ENCODE measurements around the gene PALMD. TPM values are rescaled to one million over a fixed set of nuclear protein-coding genes. Genes with fewer than 3 reads are reported as not detected.

The PALMD gene
- polyA plus RNA-seq (ENCODE audit: insufficient read depth in 1 of 5, insufficient read length in 5 of 5, low replicate concordance in 1 of 5), result 10 to 100 TPM; 26.1 to 33.6 (median 26.9) TPM
- long read RNA-seq, donor 1, partial matches to known transcripts, result 10 of 18 reads
- long read RNA-seq, donor 1, other reads (novel, unspliced or antisense), result 0 of 18 reads
- long read RNA-seq, donor 2, partial matches to known transcripts, result 0 of 5 reads
- long read RNA-seq, donor 2, other reads (novel, unspliced or antisense), result 0 of 5 reads
- long read RNA-seq, donor 3, partial matches to known transcripts, result 22 of 30 reads
- long read RNA-seq, donor 3, other reads (novel, unspliced or antisense), result 0 of 30 reads
- long read RNA-seq, donor 4, partial matches to known transcripts, result 9 of 9 reads
- long read RNA-seq, donor 4, other reads (novel, unspliced or antisense), result 0 of 9 reads
- long read RNA-seq, donor 5, transcript PALMD-201 (8 exons, 2,510 nt), result major isoform, 6 of 31 reads
- long read RNA-seq, donor 5, partial matches to known transcripts, result 22 of 31 reads
- long read RNA-seq, donor 5, other reads (novel, unspliced or antisense), result 0 of 31 reads
- long read RNA-seq, donor 6, partial matches to known transcripts, result 0 of 7 reads
- long read RNA-seq, donor 6, other reads (novel, unspliced or antisense), result 0 of 7 reads
- long read RNA-seq, donor 7, partial matches to known transcripts, result 0 of 5 reads
- long read RNA-seq, donor 7, other reads (novel, unspliced or antisense), result 0 of 5 reads
- long read RNA-seq, donor 8, full-length matches to known transcripts, result 3 of 3 reads
- long read RNA-seq, donor 8, partial matches to known transcripts, result 0 of 3 reads
- long read RNA-seq, donor 8, other reads (novel, unspliced or antisense), result 0 of 3 reads

- peak in 1 of 2 donors; percentile 29 for DNase-seq
Observed at GRCh38 chr1:99645699-99646531, at the start of gene PALMD. Gene PALMD (plus strand): TSS chr1:99646113. CDS start chr1:99646318, 205 bp downstream.

- DNase-seq, result no peak
Observed at GRCh38 chr1:99598738-99599411, 47.0 kb upstream of the PALMD start.

GRCh38 chr1:99599678-99600175 lies 46.2 kb upstream of the PALMD start:
- DNase-seq, result no peak

GRCh38 chr1:99600782-99601181 lies 45.1 kb upstream of the PALMD start:
- DNase-seq, result no peak

- DNase-seq, result no peak
Observed at GRCh38 chr1:99601208-99601607, 44.7 kb upstream of the PALMD start.

GRCh38 chr1:99601709-99602403 lies 44.1 kb upstream of the PALMD start:
- no peak for DNase-seq

- no peak for DNase-seq
Observed at GRCh38 chr1:99602404-99602969, 43.4 kb upstream of the PALMD start.

- DNase-seq, result no peak
Observed at GRCh38 chr1:99603699-99604560, 42.0 kb upstream of the PALMD start.

GRCh38 chr1:99606306-99606705 lies 39.6 kb upstream of the PALMD start:
- DNase-seq, result no peak

- DNase-seq, result no peak
Observed at GRCh38 chr1:99607590-99607989, 38.3 kb upstream of the PALMD start.

- DNase-seq, result no peak
Observed at GRCh38 chr1:99608058-99608457, 37.9 kb upstream of the PALMD start.

GRCh38 chr1:99613716-99614115 lies 32.2 kb upstream of the PALMD start:
- no peak for DNase-seq

GRCh38 chr1:99614728-99615127 lies 31.2 kb upstream of the PALMD start:
- no peak for DNase-seq

GRCh38 chr1:99619583-99619982 lies 26.3 kb upstream of the PALMD start:
- DNase-seq, result no peak

GRCh38 chr1:99621340-99621901 lies 24.5 kb upstream of the PALMD start:
- no peak for DNase-seq

GRCh38 chr1:99622702-99623347 lies 23.1 kb upstream of the PALMD start:
- DNase-seq, result no peak

GRCh38 chr1:99623554-99623953 lies 22.4 kb upstream of the PALMD start:
- no peak for DNase-seq

GRCh38 chr1:99627615-99628014 lies 18.3 kb upstream of the PALMD start:
- no peak for DNase-seq
